ENCODE results near the gene DKK1. TPM values are rescaled to one million over a fixed set of nuclear protein-coding genes. Genes with fewer than 3 reads are reported as not detected.

DKK1 gene
- polyA plus RNA-seq, 1 donor (not counting 4 experiments of a cell fraction or from before 2014, with no cell fraction given) = 223 TPM

- no peak overlapping the region for H3K4me2 ChIP-seq (ENCODE audit: control insufficient read depth, extremely low read depth, insufficient read depth, low read depth, low read length)
- H3K4me3 ChIP-seq (ENCODE audit: control insufficient read depth in 2 of 3, extremely low read depth in 1 of 3, insufficient read depth in 2 of 3, low read depth in 1 of 3, low read length in 3 of 3) = no peak overlapping the region
- FAIRE-seq = no peak
- no peak overlapping the region for H2AFZ ChIP-seq (ENCODE audit: control insufficient read depth, low read length)
- DNase-seq (ENCODE audit: low read depth, low spot score) = no peak
- no peaks in the 10 kb centered on the region for H4K20me1 ChIP-seq (ENCODE audit: control insufficient read depth, extremely low read depth, insufficient read depth, low read length)
- dilution Hi-C loops (cut with MboI; ENCODE audit: extremely low pct_ligation_motif_present, low sequenced_read_pairs) = no loop called here
- H3K27me3 ChIP-seq (ENCODE audit: control insufficient read depth, extremely low read depth, insufficient read depth, low read length) = no peaks in the 10 kb centered on the region
- H3K4me1 ChIP-seq (ENCODE audit: control insufficient read depth, extremely low read depth, insufficient read depth, low read length) = peaks cover 18% of the 10 kb centered on the region
- H3K36me3 ChIP-seq (ENCODE audit: control insufficient read depth in 2 of 2, extremely low read depth in 1 of 2, insufficient read depth in 2 of 2, low read length in 2 of 2) = no peaks in the 10 kb centered on the region
- H3K27ac ChIP-seq (ENCODE audit: control insufficient read depth, insufficient read depth, low read length) = no peak overlapping the region
- TF ChIP-seq EZH2 (IDR thresholded peaks at IDR 0.05; ENCODE audit: low read length) (no peak), CTCF (optimal IDR thresholded peaks at IDR 0.05 in 1 of 3, IDR thresholded peaks at IDR 0.05 in 1 of 3, conservative IDR thresholded peaks at IDR 0.05 in 1 of 3; ENCODE audit: extremely low read depth in 1 of 3, insufficient read depth in 2 of 3, low read length in 3 of 3) (no peak)
- no peak overlapping the region for H3K9ac ChIP-seq (ENCODE audit: control insufficient read depth, extremely low read depth, insufficient read depth, low read length)
- no peaks in the 10 kb centered on the region for H3K79me2 ChIP-seq (ENCODE audit: control insufficient read depth, insufficient read depth, low read length)
- no peaks in the 10 kb centered on the region for H3K9me3 ChIP-seq (ENCODE audit: control insufficient read depth, low read depth, low read length)
- H3K9me1 ChIP-seq (ENCODE audit: control insufficient read depth, extremely low read depth, insufficient read depth, low read length) = no peaks in the 10 kb centered on the region
Observed at GRCh38 chr10:52337225-52337624, 23.1 kb downstream of the DKK1 start.

- DNase-seq (ENCODE audit: low read depth, low spot score) = no peak
- no peaks in the 10 kb centered on the region for H3K79me2 ChIP-seq (ENCODE audit: control insufficient read depth, insufficient read depth, low read length)
- H3K9me1 ChIP-seq (ENCODE audit: control insufficient read depth, extremely low read depth, insufficient read depth, low read length) = no peaks in the 10 kb centered on the region
- no peaks in the 10 kb centered on the region for H3K27me3 ChIP-seq (ENCODE audit: control insufficient read depth, extremely low read depth, insufficient read depth, low read length)
- no peak overlapping the region for H3K4me3 ChIP-seq (ENCODE audit: control insufficient read depth in 2 of 3, extremely low read depth in 1 of 3, insufficient read depth in 2 of 3, low read depth in 1 of 3, low read length in 3 of 3)
- H2AFZ ChIP-seq (ENCODE audit: control insufficient read depth, low read length) = no peak overlapping the region
- dilution Hi-C loops (cut with MboI; ENCODE audit: extremely low pct_ligation_motif_present, low sequenced_read_pairs) = no loop called here
- H3K36me3 ChIP-seq (ENCODE audit: control insufficient read depth in 2 of 2, extremely low read depth in 1 of 2, insufficient read depth in 2 of 2, low read length in 2 of 2) = no peaks in the 10 kb centered on the region
- no peaks in the 10 kb centered on the region for H4K20me1 ChIP-seq (ENCODE audit: control insufficient read depth, extremely low read depth, insufficient read depth, low read length)
- H3K4me1 ChIP-seq (ENCODE audit: control insufficient read depth, extremely low read depth, insufficient read depth, low read length) = no peaks in the 10 kb centered on the region
- no peak overlapping the region for H3K4me2 ChIP-seq (ENCODE audit: control insufficient read depth, extremely low read depth, insufficient read depth, low read depth, low read length)
- FAIRE-seq = no peak
- no peak overlapping the region for H3K9ac ChIP-seq (ENCODE audit: control insufficient read depth, extremely low read depth, insufficient read depth, low read length)
- no peak for TF ChIP-seq EZH2 (IDR thresholded peaks at IDR 0.05; ENCODE audit: low read length)
- TF ChIP-seq CTCF (optimal IDR thresholded peaks at IDR 0.05 in 1 of 3, IDR thresholded peaks at IDR 0.05 in 1 of 3, conservative IDR thresholded peaks at IDR 0.05 in 1 of 3; ENCODE audit: extremely low read depth in 1 of 3, insufficient read depth in 2 of 3, low read length in 3 of 3) = no peak
- peaks cover 6% of the 10 kb centered on the region for H3K9me3 ChIP-seq (ENCODE audit: control insufficient read depth, low read depth, low read length)
- no peak overlapping the region for H3K27ac ChIP-seq (ENCODE audit: control insufficient read depth, insufficient read depth, low read length)
Observed at GRCh38 chr10:52343439-52343838, 29.4 kb downstream of the DKK1 start.
